Immature natural killer cell (primary cell): ENCODE measurements around the gene EFNA5. TPM values are rescaled to one million over a fixed set of nuclear protein-coding genes. Genes with fewer than 3 reads are reported as not detected.

Experiments used
- DNase-seq, 3 donors: peaks; one replicate each; pipeline ENCODE4 v3.0.0; 2022; ENCODE audit warnings: mixed read lengths in 1 of 3
- H3K27ac Mint-ChIP-seq, 6 donors: one replicate each; pipeline ENCODE4 v1.8.0; 2020; ENCODE audit warnings: mixed read lengths in 6 of 6, mild to moderate bottlenecking in 5 of 6, inconsistent platforms in 4 of 6, moderate library complexity in 3 of 6
- H3K27me3 Mint-ChIP-seq, 3 donors: one replicate each; pipeline ENCODE4 v1.8.0; 2020 to 2021; ENCODE audit warnings: low read depth in 3 of 3, mild to moderate bottlenecking in 3 of 3, mixed read lengths in 3 of 3, moderate library complexity in 3 of 3, inconsistent platforms in 1 of 3
- H3K36me3 Mint-ChIP-seq, 3 donors: one replicate each; pipeline ENCODE4 v1.8.0; 2020; ENCODE audit warnings: mixed read lengths in 3 of 3, inconsistent platforms in 2 of 3, mild to moderate bottlenecking in 2 of 3
- H3K4me1 Mint-ChIP-seq, 2 donors: one replicate each; pipeline ENCODE4 v1.8.0; 2020; ENCODE audit warnings: inconsistent platforms in 2 of 2, mild to moderate bottlenecking in 2 of 2, mixed read lengths in 2 of 2, moderate library complexity in 1 of 2
- H3K4me3 Mint-ChIP-seq, 5 donors: one replicate each; pipeline ENCODE4 v1.8.0; 2020; ENCODE audit warnings: mild to moderate bottlenecking in 5 of 5, mixed read lengths in 5 of 5, inconsistent platforms in 3 of 5, moderate library complexity in 3 of 5
- H3K9me3 Mint-ChIP-seq, 6 donors: one replicate each; pipeline ENCODE4 v1.8.0; 2020; ENCODE audit warnings: mild to moderate bottlenecking in 6 of 6, mixed read lengths in 6 of 6, inconsistent platforms in 4 of 6, moderate library complexity in 3 of 6
- polyA plus RNA-seq, 3 donors: library from polyadenylated mRNA; unstranded; fragments of 300-500 nt; fragmentation: Illumina TruSeq; gene quantifications; one replicate each; pipeline ENCODE4 v1.2.3, GENCODE V29; 2021

Gene EFNA5
- polyA plus RNA-seq, 3 donors from 2014 or later, result 0.73 to 2.6 (median 1.7) TPM

DNA sequence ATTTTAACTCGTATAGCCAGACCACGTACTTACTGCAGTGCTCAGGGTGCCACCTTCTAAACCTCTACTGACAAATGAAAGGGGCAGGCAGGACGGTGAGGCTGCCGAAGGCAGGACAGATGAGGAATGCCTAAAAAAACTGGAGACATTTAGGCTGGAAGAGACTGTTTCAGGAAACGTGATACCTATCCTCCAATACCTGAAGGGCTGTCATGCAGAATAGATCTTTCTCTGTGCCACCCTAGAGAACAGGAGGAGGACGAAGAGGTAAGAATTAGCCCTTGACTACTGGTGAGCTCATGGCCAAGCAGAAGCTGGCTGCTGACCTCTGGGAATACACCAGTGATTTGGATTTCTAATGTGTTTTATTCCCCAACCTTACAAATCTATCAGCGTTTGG lies 139.4 kb downstream of the EFNA5 start:
- Mint-ChIP-seq H3K4me1 (peaks cover 27 to 32% of the 10 kb centered on the region in 2 donors), H3K27ac (no peak overlapping the region), H3K4me3 (no peak overlapping the region), H3K9me3 (peaks cover 0 to 2% (median 0%) of the 10 kb centered on the region in 6 donors), H3K27me3 (peaks cover 0 to 2% (median 0%) of the 10 kb centered on the region in 3 donors), H3K36me3 (peaks cover 0 to 4% (median 3%) of the 10 kb centered on the region in 3 donors)
- DNase-seq, result no peak

DNA sequence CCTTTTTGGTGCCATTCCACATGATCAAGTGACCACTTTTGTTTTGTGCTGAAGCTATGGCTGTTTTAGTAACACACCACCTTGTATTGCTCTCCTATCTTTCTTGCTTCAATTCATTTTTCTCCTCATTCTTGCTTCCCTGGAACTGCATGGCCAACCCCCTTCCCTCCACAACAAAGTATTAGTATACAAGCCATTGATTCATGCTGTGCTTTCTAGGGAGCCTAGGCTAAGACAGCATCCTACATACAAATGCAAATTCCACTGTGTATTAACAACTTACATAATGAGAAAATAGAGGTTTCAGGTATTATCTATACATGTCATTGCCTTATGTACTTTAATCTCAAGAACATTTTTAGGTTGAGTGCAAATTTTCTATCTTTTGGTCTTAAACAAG lies 141.1 kb downstream of the EFNA5 start:
- no peak for DNase-seq
- no peak overlapping the region for H3K4me3 Mint-ChIP-seq
- peaks cover 0 to 2% (median 0%) of the 10 kb centered on the region in 3 donors for H3K27me3 Mint-ChIP-seq
- peaks cover 17 to 18% of the 10 kb centered on the region in 2 donors for H3K4me1 Mint-ChIP-seq
- peaks cover 0 to 2% (median 0%) of the 10 kb centered on the region in 6 donors for H3K9me3 Mint-ChIP-seq
- no peak overlapping the region for H3K27ac Mint-ChIP-seq
- peaks cover 0 to 8% (median 3%) of the 10 kb centered on the region in 3 donors for H3K36me3 Mint-ChIP-seq

DNA sequence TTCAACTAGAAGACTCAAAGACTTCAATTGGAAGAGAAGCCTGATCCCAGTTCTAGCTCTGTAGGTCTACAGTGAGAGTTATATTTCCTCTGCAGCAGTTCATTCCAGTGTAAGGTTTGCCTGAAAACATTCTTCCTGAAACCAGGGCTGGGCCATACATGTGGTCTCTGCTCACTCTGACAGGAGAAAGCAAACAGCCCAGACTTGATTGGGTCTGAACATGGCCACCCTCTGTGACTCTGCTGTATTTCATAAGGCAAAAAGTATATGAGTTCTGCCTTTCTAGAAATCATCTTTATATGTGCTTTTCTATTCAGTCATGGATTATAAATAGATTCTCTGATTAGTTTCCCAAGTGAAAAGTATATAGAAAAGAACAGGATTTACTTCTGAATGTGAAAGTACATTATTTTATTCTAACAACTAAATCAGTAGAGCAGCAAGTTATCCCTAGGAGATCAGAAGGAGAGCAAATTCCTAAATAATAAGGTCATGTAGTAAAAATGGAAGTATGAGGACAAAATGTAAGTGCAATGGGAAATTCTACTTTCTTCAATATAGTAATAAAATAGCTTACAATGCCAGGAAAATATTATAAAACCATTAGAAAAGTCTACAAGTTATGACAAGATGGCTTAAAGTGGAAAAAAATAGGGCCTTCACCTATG lies 144.3 kb downstream of the EFNA5 start:
- DNase-seq, result no peak
- Mint-ChIP-seq H3K4me3 (no peak overlapping the region), H3K27ac (no peak overlapping the region), H3K36me3 (peaks cover 0 to 8% (median 3%) of the 10 kb centered on the region in 3 donors), H3K9me3 (no peaks in the 10 kb centered on the region), H3K4me1 (peaks cover 0 to 2% of the 10 kb centered on the region in 2 donors), H3K27me3 (peaks cover 0 to 2% (median 0%) of the 10 kb centered on the region in 3 donors)

DNA sequence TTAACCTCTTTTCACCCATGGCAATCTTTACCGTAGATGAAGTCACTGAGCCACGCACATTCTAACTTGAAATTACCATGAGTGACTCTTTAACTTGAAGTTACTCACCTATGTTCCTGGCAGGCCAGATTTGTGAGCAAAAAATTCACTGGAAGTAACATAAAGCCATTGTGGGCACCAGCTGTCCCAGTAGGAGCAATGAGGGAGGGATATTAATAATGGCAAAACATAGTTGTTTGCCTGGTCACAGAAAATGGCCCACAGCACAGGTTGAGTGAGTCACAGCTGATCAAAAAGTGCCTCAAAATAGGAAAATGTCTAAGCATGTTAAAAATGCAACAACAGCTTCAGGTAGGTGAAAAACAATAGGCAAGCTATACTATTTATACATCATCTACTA lies 146.6 kb downstream of the EFNA5 start:
- peaks cover 0 to 3% (median 0%) of the 10 kb centered on the region in 3 donors for H3K36me3 Mint-ChIP-seq
- H3K4me1 Mint-ChIP-seq, result peaks cover 13 to 17% of the 10 kb centered on the region in 2 donors
- no peaks in the 10 kb centered on the region for H3K27me3 Mint-ChIP-seq
- no peak for DNase-seq
- H3K4me3 Mint-ChIP-seq, result no peak overlapping the region
- H3K9me3 Mint-ChIP-seq, result no peaks in the 10 kb centered on the region
- H3K27ac Mint-ChIP-seq, result peak overlapping the region in 1 of 6 donors; percentile 2

DNA sequence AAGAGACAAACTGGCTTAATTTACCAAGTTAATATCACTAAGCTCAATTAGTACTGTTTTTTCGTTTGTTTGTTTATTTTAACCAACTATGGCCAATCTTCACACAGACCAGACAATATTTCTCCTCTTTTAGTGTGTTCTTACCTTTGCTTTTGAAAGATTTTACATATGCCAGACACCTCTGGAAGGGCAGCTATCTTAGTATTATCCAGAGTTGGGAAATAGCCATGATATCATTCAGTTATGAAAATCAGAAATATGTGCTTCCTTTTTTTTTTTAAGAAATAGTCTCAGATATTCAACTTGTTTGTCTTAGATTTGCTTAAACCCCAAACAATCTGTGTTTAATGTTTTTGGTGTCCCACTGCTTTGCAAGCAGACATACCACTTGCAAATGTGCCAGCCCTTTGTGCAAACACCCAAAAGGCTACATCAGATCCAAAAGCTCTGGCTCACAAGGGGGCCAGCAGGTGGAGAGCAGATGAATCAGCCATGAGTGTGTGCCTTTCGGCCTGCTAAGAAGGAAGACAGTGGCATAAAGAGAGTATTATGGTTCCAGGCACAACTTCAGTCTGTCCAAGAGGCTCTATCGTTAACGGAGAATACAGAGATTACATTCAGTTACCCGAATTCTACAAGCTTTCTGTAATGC lies 147.6 kb downstream of the EFNA5 start:
- Mint-ChIP-seq H3K27me3 (no peaks in the 10 kb centered on the region), H3K9me3 (no peaks in the 10 kb centered on the region), H3K4me1 (peaks cover 14 to 20% of the 10 kb centered on the region in 2 donors), H3K27ac (no peak overlapping the region), H3K36me3 (peaks cover 0 to 3% (median 0%) of the 10 kb centered on the region in 3 donors), H3K4me3 (no peak overlapping the region)
- no peak for DNase-seq

DNA sequence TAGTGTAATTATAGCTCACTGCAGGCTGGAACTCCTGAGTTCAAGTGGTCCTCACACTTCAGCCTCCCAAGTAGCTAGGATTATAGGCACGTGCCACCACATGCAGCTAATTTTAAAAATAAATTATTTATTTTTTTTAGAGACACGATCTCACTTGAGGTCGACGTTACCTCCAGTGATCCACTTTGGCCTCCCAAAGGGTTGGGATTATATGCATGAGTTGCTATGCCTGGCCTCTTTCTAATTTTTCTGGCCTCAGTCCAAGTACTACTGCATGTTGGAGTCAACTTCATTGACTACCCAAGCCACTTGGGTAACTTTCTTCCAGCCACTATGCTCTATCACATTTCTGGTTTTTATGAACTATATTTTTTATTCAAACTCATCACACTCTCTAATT lies 148.3 kb downstream of the EFNA5 start:
- Mint-ChIP-seq H3K27me3 (no peaks in the 10 kb centered on the region), H3K9me3 (no peaks in the 10 kb centered on the region), H3K27ac (no peak overlapping the region), H3K36me3 (peaks cover 0 to 3% (median 0%) of the 10 kb centered on the region in 3 donors), H3K4me1 (peaks cover 14 to 20% of the 10 kb centered on the region in 2 donors), H3K4me3 (no peak overlapping the region)
- no peak for DNase-seq

DNA sequence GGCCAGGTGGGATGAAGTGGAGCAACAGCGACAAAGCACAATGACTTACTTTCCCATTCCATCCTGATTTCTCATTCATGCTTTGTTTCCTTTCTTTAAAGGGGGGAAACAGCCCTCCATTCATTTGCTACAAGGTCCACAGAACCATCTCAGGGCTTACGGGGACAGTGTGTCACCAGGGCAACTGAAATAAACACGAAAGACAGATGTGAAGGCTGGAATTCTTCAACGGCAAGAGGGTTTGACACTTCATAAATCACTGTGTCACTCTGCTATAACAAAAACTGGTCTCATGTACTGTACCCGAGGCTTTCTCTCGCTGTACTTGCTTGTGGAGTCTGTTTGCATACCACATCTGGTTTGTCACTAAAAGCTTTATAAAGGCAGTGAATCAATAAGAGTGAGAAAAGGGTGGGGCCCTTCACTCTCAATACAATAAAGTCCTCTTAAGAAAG lies 150.8 kb downstream of the EFNA5 start:
- no peaks in the 10 kb centered on the region for H3K36me3 Mint-ChIP-seq
- DNase-seq, result peak; percentile 23 to 59 (median 58)
- peak overlapping the region; percentile 75 to 91 (median 88) for H3K27ac Mint-ChIP-seq
- peaks cover 15 to 25% of the 10 kb centered on the region in 2 donors for H3K4me1 Mint-ChIP-seq
- no peaks in the 10 kb centered on the region for H3K9me3 Mint-ChIP-seq
- H3K27me3 Mint-ChIP-seq, result no peaks in the 10 kb centered on the region
- peak overlapping the region; percentile 18 to 67 (median 66) for H3K4me3 Mint-ChIP-seq

DNA sequence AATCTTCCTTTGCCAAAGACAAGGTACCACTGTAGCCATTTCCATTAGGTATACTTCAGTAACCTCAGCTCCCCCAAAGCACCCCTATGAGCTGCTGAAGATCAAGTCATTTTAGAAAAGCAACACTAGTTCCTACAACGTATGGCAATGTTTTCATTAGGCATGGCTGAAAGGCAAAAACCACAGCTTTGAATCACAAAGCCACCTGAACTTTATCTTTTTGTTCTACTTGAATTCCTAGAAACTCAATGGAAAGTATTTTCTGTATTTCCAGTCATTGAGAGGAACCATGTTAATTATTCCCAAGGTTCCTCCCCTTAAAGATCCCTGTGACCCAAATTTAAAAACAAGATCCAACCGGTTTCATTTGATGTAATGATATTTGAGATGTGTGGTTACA lies 152.1 kb downstream of the EFNA5 start:
- no peaks in the 10 kb centered on the region for H3K36me3 Mint-ChIP-seq
- H3K27me3 Mint-ChIP-seq, result peaks cover 0 to 1% (median 0%) of the 10 kb centered on the region in 3 donors
- no peaks in the 10 kb centered on the region for H3K9me3 Mint-ChIP-seq
- no peak overlapping the region for H3K4me3 Mint-ChIP-seq
- no peak for DNase-seq
- no peak overlapping the region for H3K27ac Mint-ChIP-seq
- peaks cover 15 to 25% of the 10 kb centered on the region in 2 donors for H3K4me1 Mint-ChIP-seq

DNA sequence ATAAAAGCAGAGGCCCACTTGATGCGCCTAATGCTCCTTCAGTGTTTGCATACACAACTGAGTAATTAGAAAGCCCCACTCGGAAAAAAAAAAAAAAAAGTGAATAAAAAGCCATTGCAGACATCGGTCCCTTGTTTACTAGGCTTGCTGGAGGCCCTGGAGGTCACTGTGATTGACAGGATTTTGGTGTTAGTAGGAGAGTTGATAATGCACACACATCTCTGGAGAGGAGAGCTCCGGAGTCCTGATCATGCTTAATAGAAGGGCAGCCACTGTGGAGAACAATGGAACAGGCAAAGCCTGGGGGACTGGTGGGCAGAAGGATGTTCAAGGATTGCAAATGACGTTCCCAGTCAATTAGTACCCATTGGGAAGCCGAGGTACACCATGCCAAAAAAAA lies 152.5 kb downstream of the EFNA5 start:
- Mint-ChIP-seq H3K27me3 (peaks cover 0 to 4% (median 0%) of the 10 kb centered on the region in 3 donors), H3K4me3 (no peak overlapping the region), H3K27ac (no peak overlapping the region), H3K4me1 (peaks cover 15 to 25% of the 10 kb centered on the region in 2 donors), H3K9me3 (no peaks in the 10 kb centered on the region), H3K36me3 (no peaks in the 10 kb centered on the region)
- no peak for DNase-seq

DNA sequence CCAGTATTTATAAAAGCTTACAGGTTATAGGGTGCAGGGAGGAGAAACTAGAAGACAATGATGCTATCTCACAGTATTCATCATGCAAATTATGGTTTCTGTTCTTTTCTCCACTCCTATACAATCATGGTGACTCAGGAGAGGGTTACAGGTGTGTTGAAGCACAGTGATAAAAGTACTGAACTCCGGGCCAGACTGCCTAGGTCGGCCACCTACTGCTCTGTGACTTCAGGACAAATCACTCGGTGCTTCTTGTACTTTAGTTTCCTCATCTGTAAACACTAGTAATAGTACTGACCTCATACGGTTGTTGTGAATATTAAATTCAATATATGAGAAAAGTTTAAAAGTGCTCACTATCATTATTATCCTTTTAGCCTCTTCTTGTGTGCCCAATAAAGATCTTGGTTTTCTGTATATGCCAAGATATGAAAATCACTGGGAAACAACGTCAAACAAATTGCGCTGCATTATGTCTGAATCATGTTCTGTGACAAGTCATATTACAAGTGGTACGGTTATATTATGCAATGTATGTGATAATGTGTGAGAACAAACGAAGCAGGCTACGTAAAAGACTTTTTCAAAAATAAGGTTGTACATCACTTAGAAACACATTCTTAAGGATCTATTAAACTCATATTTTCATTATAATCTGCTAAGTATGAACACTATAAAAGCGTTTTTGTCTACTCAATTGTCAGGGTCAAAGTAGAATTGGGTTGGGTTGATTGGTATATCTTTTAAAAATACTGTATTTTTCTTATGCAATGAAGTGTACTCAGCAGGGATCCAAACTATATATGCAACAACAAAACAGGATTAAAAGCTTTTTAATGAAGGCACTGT lies 153.3 kb downstream of the EFNA5 start:
- Mint-ChIP-seq H3K4me1 (peaks cover 15 to 25% of the 10 kb centered on the region in 2 donors), H3K27me3 (peaks cover 0 to 4% (median 0%) of the 10 kb centered on the region in 3 donors), H3K4me3 (no peak overlapping the region), H3K36me3 (no peaks in the 10 kb centered on the region), H3K27ac (no peak overlapping the region), H3K9me3 (no peaks in the 10 kb centered on the region)
- DNase-seq, result no peak

DNA sequence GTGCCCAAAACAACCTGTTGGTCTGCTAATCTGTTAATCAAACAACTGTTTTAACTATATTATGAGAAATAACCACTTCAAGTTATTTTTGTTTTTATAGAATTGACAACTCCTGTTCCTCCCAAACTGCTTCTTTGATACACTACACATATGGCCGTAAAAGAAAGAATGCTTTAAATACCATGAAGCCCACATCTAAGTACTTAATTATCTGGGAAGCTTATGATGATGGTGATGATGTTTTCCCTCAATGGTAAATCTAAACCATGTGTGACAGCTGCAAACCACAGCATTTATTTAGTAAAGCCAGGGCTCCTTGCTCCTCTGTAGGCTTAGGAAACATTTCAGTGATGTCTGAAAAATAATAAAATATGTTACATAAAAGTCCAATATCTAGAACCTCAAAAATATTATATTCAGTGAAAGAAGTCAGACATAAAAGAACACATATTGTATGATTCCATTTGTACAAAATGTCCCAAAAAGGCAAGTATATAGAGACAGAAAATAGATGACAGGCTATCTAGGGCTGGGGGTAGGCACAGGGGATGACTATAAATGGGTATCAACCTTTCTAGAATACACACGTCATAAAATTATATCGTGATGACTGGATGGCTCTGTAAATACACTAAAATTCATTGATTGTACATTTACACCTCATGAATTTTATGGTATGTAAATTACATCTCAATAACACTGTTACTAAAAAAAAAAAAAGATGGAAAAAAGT lies 154.1 kb downstream of the EFNA5 start:
- H3K27ac Mint-ChIP-seq, result no peak overlapping the region
- peaks cover 18 to 25% of the 10 kb centered on the region in 2 donors for H3K4me1 Mint-ChIP-seq
- H3K9me3 Mint-ChIP-seq, result no peaks in the 10 kb centered on the region
- no peaks in the 10 kb centered on the region for H3K36me3 Mint-ChIP-seq
- H3K4me3 Mint-ChIP-seq, result no peak overlapping the region
- DNase-seq, result no peak
- H3K27me3 Mint-ChIP-seq, result peaks cover 0 to 4% (median 0%) of the 10 kb centered on the region in 3 donors

DNA sequence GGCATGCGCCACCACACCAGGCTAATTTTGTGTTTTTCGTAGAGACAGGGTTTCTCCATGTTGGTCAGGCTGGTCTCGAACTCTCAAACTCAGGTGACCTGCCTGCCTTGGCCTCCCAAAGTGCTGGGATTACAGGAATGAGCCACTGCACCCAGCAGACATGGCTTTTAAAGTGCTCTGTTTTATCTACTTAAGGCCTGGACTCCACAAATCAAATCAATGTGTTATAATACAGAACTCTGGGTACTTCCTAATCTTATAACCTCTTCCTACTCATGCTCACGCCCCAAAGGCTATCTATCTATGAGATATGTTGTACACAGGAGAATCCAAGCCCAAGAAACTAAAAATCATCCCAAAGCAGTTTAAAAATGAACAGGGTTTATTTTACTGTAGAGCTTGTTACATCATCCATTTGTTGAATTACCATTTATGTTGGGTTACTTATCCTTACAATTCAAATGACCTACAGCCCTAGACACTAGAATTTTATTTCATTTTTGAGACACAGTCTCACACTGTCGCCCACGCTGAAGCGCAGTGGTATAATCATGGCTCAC lies 155.1 kb downstream of the EFNA5 start:
- Mint-ChIP-seq H3K27ac (peak overlapping the region in 2 of 6 donors; percentile 26 to 43), H3K27me3 (peaks cover 0 to 4% (median 0%) of the 10 kb centered on the region in 3 donors)
- DNase-seq, result no peak

DNA sequence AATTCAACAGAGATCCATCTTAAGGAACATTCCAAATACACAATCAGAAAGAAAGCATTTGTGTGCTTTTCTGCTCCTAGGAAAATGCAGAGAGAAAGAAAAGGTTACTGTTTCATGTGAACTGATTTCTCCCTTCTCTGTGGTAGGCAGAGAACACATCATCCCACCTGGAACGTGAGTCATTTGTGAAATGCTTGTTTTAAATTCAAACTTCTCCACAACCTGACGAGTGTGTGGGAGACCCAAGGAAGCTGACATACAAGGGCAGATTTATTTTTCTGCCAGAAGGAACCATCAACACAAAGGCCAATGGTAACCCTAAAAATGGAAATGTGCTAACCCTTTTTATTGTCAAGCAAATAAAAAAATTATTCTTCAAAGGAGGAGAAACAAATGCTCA lies 156.4 kb downstream of the EFNA5 start:
- no peaks in the 10 kb centered on the region for H3K9me3 Mint-ChIP-seq
- H3K4me1 Mint-ChIP-seq, result peaks cover 6 to 10% of the 10 kb centered on the region in 2 donors
- H3K4me3 Mint-ChIP-seq, result no peak overlapping the region
- no peaks in the 10 kb centered on the region for H3K36me3 Mint-ChIP-seq
- peaks cover 0 to 4% (median 1%) of the 10 kb centered on the region in 3 donors for H3K27me3 Mint-ChIP-seq
- no peak overlapping the region for H3K27ac Mint-ChIP-seq
- DNase-seq, result no peak

More for the DNA sequence above, 155.1 kb downstream of the EFNA5 start:
- no peaks in the 10 kb centered on the region for H3K36me3 Mint-ChIP-seq
- H3K9me3 Mint-ChIP-seq, result no peaks in the 10 kb centered on the region
- H3K4me3 Mint-ChIP-seq, result no peak overlapping the region
- peaks cover 17 to 23% of the 10 kb centered on the region in 2 donors for H3K4me1 Mint-ChIP-seq
